Esophagus muscularis mucosa (tissue), 3 donors: Measurements from ENCODE around the gene ARID5B.

Experiments
- CTCF ChIP-seq, 3 experiments: fragments of 200-600 bp in 2 of 3; fragments of 450-650 bp in 1 of 3; sonication (generic) in 2 of 3; IDR thresholded peaks; one replicate each; pipeline ENCODE4 v1.5.1; 2017 to 2019; ENCODE audit warnings: antibody characterized with exemption in 3 of 3, mild to moderate bottlenecking in 2 of 3, moderate library complexity in 1 of 3
- POLR2A ChIP-seq: fragments of 450-650 bp; IDR thresholded peaks from one replicate; pipeline ENCODE4 v1.6.1; 2017; ENCODE audit warnings: antibody characterized with exemption, moderate library complexity, mild to moderate bottlenecking, low read depth

- TF ChIP-seq POLR2A (no peak), CTCF (IDR thresholded peaks at IDR 0.05) (no peak)
Measured at GRCh38 chr10:62108759-62109586, 207.5 kb downstream of the ARID5B start.
